ENCODE measurements around the gene SELENOF. TPM values are rescaled to one million over a fixed set of nuclear protein-coding genes. Genes with fewer than 3 reads are reported as not detected.

The SELENOF gene
- total and polyA plus RNA-seq, 10 of the 15 experiments (the other 5 are each of a cell fraction or from before 2014, with no cell fraction given): 98.7 to 254 (median 172) TPM

- TF ChIP-seq, protein P1, sequence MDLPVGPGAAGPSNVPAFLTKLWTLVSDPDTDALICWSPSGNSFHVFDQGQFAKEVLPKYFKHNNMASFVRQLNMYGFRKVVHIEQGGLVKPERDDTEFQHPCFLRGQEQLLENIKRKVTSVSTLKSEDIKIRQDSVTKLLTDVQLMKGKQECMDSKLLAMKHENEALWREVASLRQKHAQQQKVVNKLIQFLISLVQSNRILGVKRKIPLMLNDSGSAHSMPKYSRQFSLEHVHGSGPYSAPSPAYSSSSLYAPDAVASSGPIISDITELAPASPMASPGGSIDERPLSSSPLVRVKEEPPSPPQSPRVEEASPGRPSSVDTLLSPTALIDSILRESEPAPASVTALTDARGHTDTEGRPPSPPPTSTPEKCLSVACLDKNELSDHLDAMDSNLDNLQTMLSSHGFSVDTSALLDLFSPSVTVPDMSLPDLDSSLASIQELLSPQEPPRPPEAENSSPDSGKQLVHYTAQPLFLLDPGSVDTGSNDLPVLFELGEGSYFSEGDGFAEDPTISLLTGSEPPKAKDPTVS (IDR thresholded peaks at IDR 0.05; ENCODE audit: low read depth, low read length): no peak
These were observed 57.7 kb downstream of the SELENOF start (continued) for GRCh38 chr1:86856196-86856595.

- WGBS (ENCODE audit: insufficient coverage, insufficient replicate concordance, low lambda C conversion rate, missing lambda C conversion rate): 98% methylated on average over 3 of the region's 3 CpGs
- no peak for TF ChIP-seq SIN3A (IDR thresholded peaks at IDR 0.05; ENCODE audit: low read depth, low read length)
- no peak for TF ChIP-seq SMAD5 (IDR thresholded peaks at IDR 0.05; ENCODE audit: low read depth)
- Histone ChIP-seq H3K4me2 (ENCODE audit: control insufficient read depth, insufficient read depth) (no peak overlapping the region), H3K27me3 (replicated peaks in 1 of 2; ENCODE audit: control insufficient read depth in 2 of 2, insufficient read depth in 2 of 2, low read length in 1 of 2) (no peaks in the 10 kb centered on the region), H3K9me3 (replicated peaks; ENCODE audit: control insufficient read depth, insufficient read depth, low read length) (no peaks in the 10 kb centered on the region; the same call in 1 of the 3 replicates), H3K27ac (ENCODE audit: control insufficient read depth, insufficient read depth) (no peak overlapping the region), H3K9ac (ENCODE audit: control insufficient read depth, insufficient read depth, low read length) (no peak overlapping the region), H4K20me1 (ENCODE audit: control insufficient read depth, insufficient read depth) (no peaks in the 10 kb centered on the region), H3K79me2 (ENCODE audit: control insufficient read depth, insufficient read depth, low read length) (no peaks in the 10 kb centered on the region), H3K4me1 (ENCODE audit: control insufficient read depth, insufficient read depth, low read length) (peaks cover 3% of the 10 kb centered on the region; the same call in 1 of the 2 replicates), H3K36me3 (ENCODE audit: control insufficient read depth in 2 of 2, insufficient read depth in 2 of 2, low read length in 1 of 2) (no peaks in the 10 kb centered on the region), H3K4me3 (no peak overlapping the region), H2AFZ (ENCODE audit: control insufficient read depth, low read depth, low read length) (no peak overlapping the region)
- ChIA-PET RAD21 (ENCODE audit: unreplicated experiment) (no interaction called here), CTCF (interaction anchor here (0.7 kb wide), 1 partner anchor 229 kb away, joined by 3 read pairs; no protein-coding TSS in a partner anchor), SMC1A (ENCODE audit: uncharacterized antibody, unreplicated experiment) (no interaction called here), POLR2A (no interaction called here)
- no TSS peak for BruUV-seq (replicated peaks)
- in situ Hi-C loops (cut with MboI): no loop called here
- ATAC-seq (no peak), FAIRE-seq (no peak), DNase-seq (ENCODE audit: low read depth, low spot score) (no peak)
- intact Hi-C loops (cut with micrococcal nuclease; ENCODE audit: unreplicated experiment): no loop called here
These were observed 59.6 kb downstream of the SELENOF start for GRCh38 chr1:86854352-86854751.
